ENCODE measurements around the gene MCTP1.
"Not testable (repeated sequence)": the region's sequence is repeated elsewhere in the genome, so short reads cannot be mapped to it uniquely, and the experiment has no call there.

The MCTP1 gene

DNA sequence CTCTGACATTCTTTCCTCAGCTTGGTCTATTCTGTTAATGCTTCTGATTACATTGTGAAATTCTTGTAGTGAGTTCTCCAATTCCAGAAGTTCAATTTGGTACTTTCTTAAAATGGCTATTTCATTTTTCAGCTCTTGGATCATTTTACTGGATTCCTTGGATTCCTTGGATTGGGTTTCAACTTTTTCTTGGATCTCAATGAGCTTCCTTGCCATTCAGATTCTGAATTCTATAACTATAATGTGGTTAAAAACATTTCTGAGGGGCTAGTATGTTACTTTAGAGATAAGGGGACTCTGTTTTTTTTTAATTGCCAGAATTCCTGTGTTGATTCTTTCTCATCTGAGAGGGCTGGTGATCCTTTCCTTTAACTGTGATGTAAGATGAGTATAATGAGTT, 136.4 kb downstream of the MCTP1 start:
- peak; percentile 15 for DNase-seq (ENCODE audit: low read depth)
- no peak overlapping the region for H3K4me3 ChIP-seq (ENCODE audit: low read depth, low read length)
- in situ Hi-C loops (cut with HindIII; ENCODE audit: low sequenced_read_pairs) = no loop called here
- no peak for TF ChIP-seq CTCF (IDR thresholded peaks at IDR 0.05; ENCODE audit: low read depth, low read length, missing control alignments)

- H3K4me3 ChIP-seq (ENCODE audit: low read depth, low read length); in situ Hi-C loops (cut with HindIII; ENCODE audit: low sequenced_read_pairs); DNase-seq (ENCODE audit: low read depth): not testable (repeated sequence)
These were observed 141.0 kb downstream of the MCTP1 start for GRCh38 chr5:95143858-95144257.

DNA sequence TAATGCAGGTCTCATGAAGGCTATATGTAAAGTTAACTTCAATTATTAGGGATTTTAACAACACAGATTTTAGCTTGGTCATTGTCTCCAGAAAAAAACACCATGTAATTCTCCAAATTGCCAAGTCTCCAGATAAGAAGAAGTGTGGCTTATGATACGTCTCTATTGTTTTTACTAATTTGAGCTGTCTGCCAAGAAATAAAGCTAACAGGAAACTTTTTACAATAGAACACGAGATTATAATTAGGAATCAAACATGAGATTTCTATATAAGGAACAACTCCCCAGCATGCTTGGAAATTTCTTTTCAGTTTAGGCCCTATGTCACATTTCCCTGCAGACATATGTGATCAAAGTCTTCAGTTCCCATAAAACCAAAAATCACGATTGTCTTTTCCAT, 142.7 kb downstream of the MCTP1 start:
- H3K4me3 ChIP-seq (ENCODE audit: low read depth, low read length) = no peak overlapping the region
- in situ Hi-C loops (cut with HindIII; ENCODE audit: low sequenced_read_pairs) = no loop called here
- TF ChIP-seq CTCF (IDR thresholded peaks at IDR 0.05; ENCODE audit: low read depth, low read length, missing control alignments) = no peak
- no peak for DNase-seq (ENCODE audit: low read depth)

- H3K4me3 ChIP-seq (ENCODE audit: low read depth, low read length) = no peak overlapping the region
- in situ Hi-C loops (cut with HindIII; ENCODE audit: low sequenced_read_pairs) = no loop called here
- no peak for DNase-seq (ENCODE audit: low read depth)
- TF ChIP-seq CTCF (IDR thresholded peaks at IDR 0.05; ENCODE audit: low read depth, low read length, missing control alignments) = no peak
These were observed 143.8 kb downstream of the MCTP1 start for GRCh38 chr5:95141141-95141540.

DNA sequence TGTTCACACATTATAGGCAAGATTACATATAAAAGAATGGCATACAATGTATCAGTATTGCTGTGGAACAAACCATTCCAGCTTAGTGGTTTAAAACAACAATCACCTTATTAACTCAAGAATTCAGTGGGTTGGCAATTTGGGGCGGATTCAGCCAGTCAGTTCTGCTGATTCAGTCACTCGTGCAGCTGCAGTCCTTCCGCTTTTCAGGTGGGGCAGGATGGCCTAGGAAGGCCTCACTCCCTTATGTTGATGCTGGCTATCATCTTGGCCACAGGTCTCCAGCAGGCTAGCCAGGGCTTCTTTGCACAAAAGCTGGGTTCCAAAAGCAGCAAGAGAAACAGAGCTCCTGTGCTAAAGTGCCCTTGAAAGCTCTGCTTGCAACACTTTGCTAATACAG, 150.6 kb downstream of the MCTP1 start:
- DNase-seq (ENCODE audit: low read depth) = no peak
- no peak for TF ChIP-seq CTCF (IDR thresholded peaks at IDR 0.05; ENCODE audit: low read depth, low read length, missing control alignments)
- in situ Hi-C loops (cut with HindIII; ENCODE audit: low sequenced_read_pairs) = no loop called here
- no peak overlapping the region for H3K4me3 ChIP-seq (ENCODE audit: low read depth, low read length)

DNA sequence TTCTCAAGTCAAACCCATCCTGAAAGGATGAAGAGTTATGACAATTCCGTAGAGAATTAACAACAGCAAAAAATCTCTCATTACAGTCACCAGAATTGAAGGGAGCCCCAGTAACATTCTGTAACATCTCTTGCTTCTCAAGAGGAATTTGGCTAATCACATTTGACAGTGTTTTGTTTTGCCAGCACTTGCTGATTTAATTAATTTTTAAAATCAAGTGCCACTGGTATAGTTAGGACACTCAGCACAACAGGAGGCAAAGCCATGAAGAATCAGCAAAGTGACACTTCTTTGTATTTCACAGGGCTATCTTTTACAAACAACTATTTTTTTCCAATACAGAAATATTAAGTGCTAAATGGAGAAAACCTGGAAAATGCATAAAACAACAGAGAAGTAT, 152.8 kb downstream of the MCTP1 start:
- no peak for TF ChIP-seq CTCF (IDR thresholded peaks at IDR 0.05; ENCODE audit: low read depth, low read length, missing control alignments)
- H3K4me3 ChIP-seq (ENCODE audit: low read depth, low read length) = no peak overlapping the region
- in situ Hi-C loops (cut with HindIII; ENCODE audit: low sequenced_read_pairs) = no loop called here
- no peak for DNase-seq (ENCODE audit: low read depth)

GRCh38 chr5:95130941-95131340, 154.0 kb downstream of the MCTP1 start:
- TF ChIP-seq CTCF (IDR thresholded peaks at IDR 0.05; ENCODE audit: low read depth, low read length, missing control alignments) = no peak
- in situ Hi-C loops (cut with HindIII; ENCODE audit: low sequenced_read_pairs) = no loop called here
- no peak overlapping the region for H3K4me3 ChIP-seq (ENCODE audit: low read depth, low read length)
- no peak for DNase-seq (ENCODE audit: low read depth)
